B cell (primary cell): ENCODE results near the gene OR52H1. TPM values are rescaled to one million over a fixed set of nuclear protein-coding genes. Genes with fewer than 3 reads are reported as not detected.

Experiments used
- ATAC-seq: fragments of 200-7000 bp; cut with Tn5 transposase; one replicate; pipeline ENCODE4 v1.10.0; 2021; ENCODE audit warnings: low read depth, mild to moderate bottlenecking, moderate number of reproducible peaks, moderate library complexity
- CTCF ChIA-PET: fragments of 350-600 bp; sonication (Branson Sonifier 250); formaldehyde crosslinking; loops from one replicate; lab custom pipeline; 2021; ENCODE audit warnings: antibody characterized with exemption, inconsistent platforms; lab: Charles Lee
- POLR2A ChIA-PET: fragments of 350-600 bp; sonication (Branson Sonifier 250); formaldehyde crosslinking; loops from one replicate; lab custom pipeline; 2021; ENCODE audit warnings: antibody characterized with exemption; lab: Charles Lee
- DNase-seq: peaks from one replicate; pipeline ENCODE4 v3.0.0; 2013
- H2AFZ ChIP-seq: 2 replicates; pipeline ENCODE4 v1.6.1; 2012; ENCODE audit warnings: mild to moderate bottlenecking, low read depth, low read length; ENCODE audit not compliant: insufficient read depth, poor library complexity, severe bottlenecking
- H3K27ac ChIP-seq, 2 donors: 1 replicate in 1 of 2; 2 replicates in 1 of 2; pipeline ENCODE4 v1.5.1; 2012 to 2013; ENCODE audit warnings: low read length in 2 of 2, mild to moderate bottlenecking in 2 of 2, moderate library complexity in 1 of 2
- H3K27me3 ChIP-seq, 4 experiments: fragments of 200-600 bp in 1 of 4; sonication (generic) in 1 of 4; replicated peaks in 1 of 4; 1 replicate in 2 of 4; 2 replicates in 2 of 4; pipeline versions ENCODE4 v1.6.1 to v1.7.0; 2013 to 2016; ENCODE audit warnings: low read length in 3 of 4, mild to moderate bottlenecking in 2 of 4, mixed read lengths in 1 of 4, moderate library complexity in 1 of 4; ENCODE audit not compliant: insufficient read depth in 4 of 4, control insufficient read depth in 3 of 4; ENCODE audit errors: control extremely low read depth in 1 of 4
- H3K36me3 ChIP-seq, 2 experiments: replicated peaks in 1 of 2; 1 replicate in 1 of 2; 2 replicates in 1 of 2; pipeline versions ENCODE4 v1.6.1 to v1.7.1; 2013; ENCODE audit warnings: low read length in 1 of 2; ENCODE audit not compliant: insufficient read depth in 2 of 2, control insufficient read depth in 1 of 2; ENCODE audit errors: control extremely low read depth in 1 of 2, extremely low read depth in 1 of 2
- H3K4me1 ChIP-seq, 2 donors: fragments of 200-600 bp in 1 of 2; sonication (generic) in 1 of 2; 1 replicate in 1 of 2; 2 replicates in 1 of 2; pipeline versions ENCODE4 v1.5.1 to v1.6.1; 2013 to 2017; ENCODE audit warnings: low read length in 2 of 2; ENCODE audit not compliant: control insufficient read depth in 2 of 2, insufficient read depth in 2 of 2
- H3K4me2 ChIP-seq: replicated peaks from 2 replicates; pipeline ENCODE3; 2012; ENCODE audit warnings: mild to moderate bottlenecking, low read depth, low read length; ENCODE audit not compliant: poor library complexity, severe bottlenecking
- H3K4me3 ChIP-seq, 5 experiments: fragments of 200-600 bp in 1 of 5; sonication (generic) in 1 of 5; 1 replicate in 3 of 5; 2 replicates in 2 of 5; pipeline versions ENCODE4 v1.5.1 to v1.7.0; 2011 to 2016; ENCODE audit warnings: low read length in 4 of 5, mild to moderate bottlenecking in 4 of 5, low read depth in 2 of 5, control low read depth in 1 of 5, moderate library complexity in 1 of 5; ENCODE audit not compliant: insufficient read depth in 1 of 5; ENCODE audit errors: control extremely low read depth in 1 of 5, extremely low read depth in 1 of 5
- H3K79me2 ChIP-seq: fragments of 200-600 bp; sonication (generic); one replicate; pipeline ENCODE4 v1.6.0; 2016; ENCODE audit warnings: low read length; ENCODE audit not compliant: control insufficient read depth, insufficient read depth
- H3K9ac ChIP-seq: fragments of 200-600 bp; sonication (generic); 2 replicates; pipeline ENCODE4 v1.6.1; 2017; ENCODE audit warnings: mild to moderate bottlenecking, low read length, moderate library complexity
- H3K9me3 ChIP-seq, 3 donors: one replicate each; pipeline versions ENCODE4 v1.6.1 to v1.7.1; 2013; ENCODE audit warnings: low read length in 2 of 3; ENCODE audit not compliant: control insufficient read depth in 2 of 3, insufficient read depth in 1 of 3; ENCODE audit errors: control extremely low read depth in 1 of 3
- H4K20me1 ChIP-seq: 2 replicates; pipeline ENCODE4 v1.6.0; 2012; ENCODE audit warnings: mild to moderate bottlenecking, low read length; ENCODE audit not compliant: insufficient read depth, control insufficient read depth, poor library complexity, severe bottlenecking
- H3K27ac Mint-ChIP-seq: one replicate; pipeline ENCODE4 v1.8.0; 2021; ENCODE audit warnings: mixed read lengths
- H3K27me3 Mint-ChIP-seq: one replicate; pipeline ENCODE4 v1.8.0; 2021; ENCODE audit warnings: mixed read lengths
- H3K4me1 Mint-ChIP-seq: one replicate; pipeline ENCODE4 v1.8.0; 2021; ENCODE audit warnings: mixed read lengths
- H3K4me3 Mint-ChIP-seq: one replicate; pipeline ENCODE4 v1.8.0; 2021; ENCODE audit warnings: mixed read lengths
- H3K9me3 Mint-ChIP-seq: one replicate; pipeline ENCODE4 v1.8.0; 2022; ENCODE audit warnings: mixed read lengths; ENCODE audit not compliant: insufficient read depth
- EZH2 ChIP-seq: IDR thresholded peaks from 2 replicates; pipeline ENCODE4 v1.6.1; 2012; ENCODE audit warnings: borderline replicate concordance, low read depth, mild to moderate bottlenecking, moderate library complexity, low read length; ENCODE audit not compliant: insufficient read depth, poor library complexity, severe bottlenecking
- WGBS: methylation state at CpG from one replicate; pipeline ENCODE4 v1.1.5; 2013; ENCODE audit warnings: missing lambda C conversion rate; ENCODE audit not compliant: insufficient coverage; 5-methylcytosine and 5-hydroxymethylcytosine counted together
- intact Hi-C: fragments of 100-400 bp; cut with micrococcal nuclease; formaldehyde crosslinking; loops from one replicate; pipeline ENCODE4 v1.10.0; 2022
- polyA plus RNA-seq: library from polyadenylated mRNA; depleted of rRNA; stranded (reverse); fragments of >200 nt; gene quantifications from 2 replicates; pipeline ENCODE4 v1.2.3, GENCODE V29; 2012
- total RNA-seq, 2 donors: library from RNA; stranded (reverse); fragments of 120-200 nt in 1 of 2; gene quantifications; 1 replicate in 1 of 2; 2 replicates in 1 of 2; pipeline versions ENCODE4 v1.2.3 to v1.2.4, GENCODE V29; 2013 to 2022
- TF ChIP-seq, protein P1 (sequence below): fragments of 200-600 bp; IDR thresholded peaks from one replicate; pipeline ENCODE4 v1.8.0; 2022; ENCODE audit warnings: antibody characterized with exemption, mild to moderate bottlenecking

Gene OR52H1
- total and polyA plus RNA-seq, 2 donors (not counting 1 experiment from before 2014, with no cell fraction given): 0.15 to 0.37 TPM

DNA sequence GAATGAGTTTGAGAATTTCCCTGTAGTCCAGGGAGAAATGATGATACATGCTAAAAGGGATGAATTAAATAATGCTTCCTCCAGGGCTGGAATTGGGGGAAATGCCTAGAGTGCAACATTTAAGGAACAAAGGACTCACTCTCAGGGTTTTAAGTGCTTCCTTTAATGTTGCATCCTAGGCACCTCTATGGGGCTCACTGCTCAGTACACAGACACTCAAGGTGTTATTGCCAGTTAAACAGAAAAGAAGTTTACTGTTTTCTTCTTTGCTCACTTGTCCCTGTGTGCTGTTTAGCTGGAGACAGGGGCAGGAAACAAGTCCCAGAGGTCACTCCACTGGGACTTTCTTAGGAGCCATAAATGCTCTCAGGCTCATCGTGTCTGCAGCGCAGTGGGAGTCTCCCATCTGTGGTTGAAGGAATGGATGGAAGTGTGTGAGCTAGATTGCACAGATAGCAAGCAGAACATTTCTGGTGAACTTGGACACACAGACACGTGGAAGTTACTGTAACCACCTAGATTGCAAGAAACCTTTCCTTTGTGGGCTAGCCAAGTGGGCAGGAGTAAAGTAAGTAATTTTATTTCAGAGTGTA is 8.4 kb upstream of the OR52H1 start:
- Histone ChIP-seq H3K27ac (no peak overlapping the region), H4K20me1 (no peaks in the 10 kb centered on the region), H3K9ac (no peak overlapping the region), H3K79me2 (no peaks in the 10 kb centered on the region), H3K4me2 (no peak overlapping the region), H3K36me3 (no peaks in the 10 kb centered on the region), H3K27me3 (no peaks in the 10 kb centered on the region), H3K4me1 (no peaks in the 10 kb centered on the region), H3K4me3 (no peak overlapping the region), H2AFZ (no peak overlapping the region), H3K9me3 (no peaks in the 10 kb centered on the region)
- H3K4me1 Mint-ChIP-seq: no peaks in the 10 kb centered on the region
- ChIA-PET CTCF (no interaction called here), POLR2A (no interaction called here)
- H3K9me3 Mint-ChIP-seq: no peaks in the 10 kb centered on the region
- 100% methylated on average over 1 of the region's 3 CpGs for WGBS
- peaks cover 18% of the 10 kb centered on the region for H3K27me3 Mint-ChIP-seq
- no peak for DNase-seq
- H3K4me3 Mint-ChIP-seq: no peak overlapping the region
- TF ChIP-seq, protein P1, sequence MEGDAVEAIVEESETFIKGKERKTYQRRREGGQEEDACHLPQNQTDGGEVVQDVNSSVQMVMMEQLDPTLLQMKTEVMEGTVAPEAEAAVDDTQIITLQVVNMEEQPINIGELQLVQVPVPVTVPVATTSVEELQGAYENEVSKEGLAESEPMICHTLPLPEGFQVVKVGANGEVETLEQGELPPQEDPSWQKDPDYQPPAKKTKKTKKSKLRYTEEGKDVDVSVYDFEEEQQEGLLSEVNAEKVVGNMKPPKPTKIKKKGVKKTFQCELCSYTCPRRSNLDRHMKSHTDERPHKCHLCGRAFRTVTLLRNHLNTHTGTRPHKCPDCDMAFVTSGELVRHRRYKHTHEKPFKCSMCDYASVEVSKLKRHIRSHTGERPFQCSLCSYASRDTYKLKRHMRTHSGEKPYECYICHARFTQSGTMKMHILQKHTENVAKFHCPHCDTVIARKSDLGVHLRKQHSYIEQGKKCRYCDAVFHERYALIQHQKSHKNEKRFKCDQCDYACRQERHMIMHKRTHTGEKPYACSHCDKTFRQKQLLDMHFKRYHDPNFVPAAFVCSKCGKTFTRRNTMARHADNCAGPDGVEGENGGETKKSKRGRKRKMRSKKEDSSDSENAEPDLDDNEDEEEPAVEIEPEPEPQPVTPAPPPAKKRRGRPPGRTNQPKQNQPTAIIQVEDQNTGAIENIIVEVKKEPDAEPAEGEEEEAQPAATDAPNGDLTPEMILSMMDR: no peak
- TF ChIP-seq EZH2: no peak
- intact Hi-C loops: no loop called here
- no peak for ATAC-seq
- no peak overlapping the region for H3K27ac Mint-ChIP-seq

DNA sequence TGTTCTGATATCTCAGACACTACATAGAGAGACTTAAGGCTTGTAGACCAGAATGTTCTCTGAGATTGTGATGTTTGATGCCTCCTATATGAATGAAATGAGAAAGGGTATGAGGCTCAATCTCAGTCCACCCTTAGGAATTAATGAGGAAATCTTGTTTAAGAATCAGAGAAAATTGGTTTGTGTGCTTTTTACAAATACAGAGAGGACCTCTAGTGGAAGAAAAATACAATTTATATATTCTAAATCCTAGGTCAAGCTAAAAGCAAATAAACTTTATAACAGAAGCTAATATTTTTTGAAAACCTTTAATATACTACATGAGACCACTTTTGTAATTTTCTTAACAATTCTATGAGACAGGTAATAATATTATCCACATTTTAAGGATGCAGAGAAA is 5.0 kb upstream of the OR52H1 start:
- POLR2A ChIA-PET: no interaction called here
- intact Hi-C loops: no loop called here

More for the DNA sequence above, 5.0 kb upstream of the OR52H1 start:
- H4K20me1 ChIP-seq: no peaks in the 10 kb centered on the region
- Mint-ChIP-seq H3K27ac (no peak overlapping the region), H3K9me3 (no peaks in the 10 kb centered on the region), H3K27me3 (peaks cover 18% of the 10 kb centered on the region), H3K4me3 (no peak overlapping the region), H3K4me1 (no peaks in the 10 kb centered on the region)
- no peak overlapping the region for H3K27ac ChIP-seq
- DNase-seq (no peak), ATAC-seq (no peak)
- H3K27me3 ChIP-seq: no peaks in the 10 kb centered on the region
- H3K36me3 ChIP-seq: no peaks in the 10 kb centered on the region
- H2AFZ ChIP-seq: no peak overlapping the region
- H3K4me3 ChIP-seq: no peak overlapping the region
- CTCF ChIA-PET: no interaction called here
- no peak for TF ChIP-seq EZH2
- TF ChIP-seq, protein P1: no peak
- no peaks in the 10 kb centered on the region for H3K4me1 ChIP-seq
- no peak overlapping the region for H3K4me2 ChIP-seq
- no peaks in the 10 kb centered on the region for H3K79me2 ChIP-seq
- no peaks in the 10 kb centered on the region for H3K9me3 ChIP-seq
- no peak overlapping the region for H3K9ac ChIP-seq
